ENCODE results near the gene NECAP2.

Gene NECAP2

GRCh38 chr1:16446116-16446515 lies 5.6 kb downstream of the NECAP2 start:
- Histone ChIP-seq H3K4me1 (ENCODE audit: insufficient read depth, poor library complexity, severe bottlenecking) (peaks cover 3% of the 10 kb centered on the region), H3K36me3 (ENCODE audit: low read depth) (peaks cover 84% of the 10 kb centered on the region), H3K27ac (ENCODE audit: poor library complexity, severe bottlenecking) (no peak overlapping the region), H3K9me3 (ENCODE audit: severe bottlenecking) (no peaks in the 10 kb centered on the region), H3K4me3 (ENCODE audit: severe bottlenecking) (no peak overlapping the region), H3K27me3 (ENCODE audit: insufficient read depth, poor library complexity, severe bottlenecking) (no peaks in the 10 kb centered on the region)
- TF ChIP-seq, protein P1, sequence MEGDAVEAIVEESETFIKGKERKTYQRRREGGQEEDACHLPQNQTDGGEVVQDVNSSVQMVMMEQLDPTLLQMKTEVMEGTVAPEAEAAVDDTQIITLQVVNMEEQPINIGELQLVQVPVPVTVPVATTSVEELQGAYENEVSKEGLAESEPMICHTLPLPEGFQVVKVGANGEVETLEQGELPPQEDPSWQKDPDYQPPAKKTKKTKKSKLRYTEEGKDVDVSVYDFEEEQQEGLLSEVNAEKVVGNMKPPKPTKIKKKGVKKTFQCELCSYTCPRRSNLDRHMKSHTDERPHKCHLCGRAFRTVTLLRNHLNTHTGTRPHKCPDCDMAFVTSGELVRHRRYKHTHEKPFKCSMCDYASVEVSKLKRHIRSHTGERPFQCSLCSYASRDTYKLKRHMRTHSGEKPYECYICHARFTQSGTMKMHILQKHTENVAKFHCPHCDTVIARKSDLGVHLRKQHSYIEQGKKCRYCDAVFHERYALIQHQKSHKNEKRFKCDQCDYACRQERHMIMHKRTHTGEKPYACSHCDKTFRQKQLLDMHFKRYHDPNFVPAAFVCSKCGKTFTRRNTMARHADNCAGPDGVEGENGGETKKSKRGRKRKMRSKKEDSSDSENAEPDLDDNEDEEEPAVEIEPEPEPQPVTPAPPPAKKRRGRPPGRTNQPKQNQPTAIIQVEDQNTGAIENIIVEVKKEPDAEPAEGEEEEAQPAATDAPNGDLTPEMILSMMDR (IDR thresholded peaks at IDR 0.05; ENCODE audit: poor library complexity, severe bottlenecking) = no peak
- DNase-seq (ENCODE audit: low spot score) (no peak), ATAC-seq (ENCODE audit: low read depth) (no peak)

GRCh38 chr1:16447641-16448040 lies 7.1 kb downstream of the NECAP2 start:
- no peak for DNase-seq (ENCODE audit: low spot score)
- peaks cover 90% of the 10 kb centered on the region for H3K36me3 ChIP-seq (ENCODE audit: low read depth)
- no peak overlapping the region for H3K4me3 ChIP-seq (ENCODE audit: severe bottlenecking)
- no peaks in the 10 kb centered on the region for H3K4me1 ChIP-seq (ENCODE audit: insufficient read depth, poor library complexity, severe bottlenecking)
- no peaks in the 10 kb centered on the region for H3K9me3 ChIP-seq (ENCODE audit: severe bottlenecking)
- ATAC-seq (ENCODE audit: low read depth) = no peak
- H3K27me3 ChIP-seq (ENCODE audit: insufficient read depth, poor library complexity, severe bottlenecking) = no peaks in the 10 kb centered on the region
- TF ChIP-seq, protein P1 (IDR thresholded peaks at IDR 0.05; ENCODE audit: poor library complexity, severe bottlenecking) = no peak
- H3K27ac ChIP-seq (ENCODE audit: poor library complexity, severe bottlenecking) = no peak overlapping the region

DNA sequence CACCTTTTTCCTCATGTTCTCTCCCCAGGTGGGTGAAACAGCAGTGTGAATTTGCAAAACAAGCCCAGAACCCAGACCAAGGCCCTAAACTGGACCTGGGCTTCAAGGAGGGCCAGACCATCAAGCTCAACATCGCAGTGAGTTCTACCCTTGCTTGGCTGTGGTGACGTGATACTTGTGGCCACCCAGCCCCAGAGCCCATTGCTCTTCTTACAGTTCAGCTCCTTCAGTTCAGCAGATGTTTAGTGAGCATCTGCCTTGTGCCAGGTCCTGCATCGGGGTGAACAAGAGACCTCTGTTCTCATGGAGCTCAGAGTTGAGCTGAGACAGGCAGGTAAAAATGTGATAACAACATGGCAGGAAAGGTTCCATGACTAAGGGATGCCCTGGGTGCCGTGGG lies 8.5 kb downstream of the NECAP2 start:
- H3K4me3 ChIP-seq (ENCODE audit: severe bottlenecking) = no peak overlapping the region
- ATAC-seq (ENCODE audit: low read depth) (no peak), DNase-seq (ENCODE audit: low spot score) (no peak)
- H3K36me3 ChIP-seq (ENCODE audit: low read depth) = peaks cover 86% of the 10 kb centered on the region
- H3K4me1 ChIP-seq (ENCODE audit: insufficient read depth, poor library complexity, severe bottlenecking) = no peaks in the 10 kb centered on the region
- H3K27me3 ChIP-seq (ENCODE audit: insufficient read depth, poor library complexity, severe bottlenecking) = no peaks in the 10 kb centered on the region
- TF ChIP-seq, protein P1 (IDR thresholded peaks at IDR 0.05; ENCODE audit: poor library complexity, severe bottlenecking) = no peak
- no peaks in the 10 kb centered on the region for H3K9me3 ChIP-seq (ENCODE audit: severe bottlenecking)
- H3K27ac ChIP-seq (ENCODE audit: poor library complexity, severe bottlenecking) = no peak overlapping the region

- H3K4me1 ChIP-seq (ENCODE audit: insufficient read depth, poor library complexity, severe bottlenecking) = no peaks in the 10 kb centered on the region
- TF ChIP-seq, protein P1 (IDR thresholded peaks at IDR 0.05; ENCODE audit: poor library complexity, severe bottlenecking) = no peak
- no peak overlapping the region for H3K27ac ChIP-seq (ENCODE audit: poor library complexity, severe bottlenecking)
- H3K27me3 ChIP-seq (ENCODE audit: insufficient read depth, poor library complexity, severe bottlenecking) = no peaks in the 10 kb centered on the region
- peaks cover 86% of the 10 kb centered on the region for H3K36me3 ChIP-seq (ENCODE audit: low read depth)
- H3K9me3 ChIP-seq (ENCODE audit: severe bottlenecking) = no peaks in the 10 kb centered on the region
- DNase-seq (ENCODE audit: low spot score) (no peak), ATAC-seq (ENCODE audit: low read depth) (no peak)
- no peak overlapping the region for H3K4me3 ChIP-seq (ENCODE audit: severe bottlenecking)
Measured at GRCh38 chr1:16449666-16450065, 9.1 kb downstream of the NECAP2 start.

GRCh38 chr1:16450863-16451481 lies 10.4 kb downstream of the NECAP2 start:
- Histone ChIP-seq H3K36me3 (ENCODE audit: low read depth) (peaks cover 81% of the 10 kb centered on the region), H3K4me3 (ENCODE audit: severe bottlenecking) (no peak overlapping the region), H3K9me3 (ENCODE audit: severe bottlenecking) (no peaks in the 10 kb centered on the region), H3K27ac (ENCODE audit: poor library complexity, severe bottlenecking) (no peak overlapping the region), H3K27me3 (ENCODE audit: insufficient read depth, poor library complexity, severe bottlenecking) (no peaks in the 10 kb centered on the region), H3K4me1 (ENCODE audit: insufficient read depth, poor library complexity, severe bottlenecking) (no peaks in the 10 kb centered on the region)
- no peak for ATAC-seq (ENCODE audit: low read depth)
- TF ChIP-seq, protein P1 (IDR thresholded peaks at IDR 0.05; ENCODE audit: poor library complexity, severe bottlenecking) = no peak
- no peak for DNase-seq (ENCODE audit: low spot score)

All from RWPE2 (cell line).